Esophagus muscularis mucosa (tissue), 3 donors: Measurements from ENCODE around the gene SLC39A2.

ENCODE experiments used
- POLR2A ChIP-seq: fragments of 450-650 bp; IDR thresholded peaks from one replicate; pipeline ENCODE4 v1.6.1; 2017; ENCODE audit warnings: antibody characterized with exemption, moderate library complexity, mild to moderate bottlenecking, low read depth
- TF ChIP-seq, protein P1 (sequence below), 3 experiments: fragments of 200-600 bp in 2 of 3; fragments of 450-650 bp in 1 of 3; sonication (generic) in 2 of 3; IDR thresholded peaks; one replicate each; pipeline ENCODE4 v1.5.1; 2017 to 2019; ENCODE audit warnings: antibody characterized with exemption in 3 of 3, mild to moderate bottlenecking in 2 of 3, moderate library complexity in 1 of 3

- TF ChIP-seq, protein P1, sequence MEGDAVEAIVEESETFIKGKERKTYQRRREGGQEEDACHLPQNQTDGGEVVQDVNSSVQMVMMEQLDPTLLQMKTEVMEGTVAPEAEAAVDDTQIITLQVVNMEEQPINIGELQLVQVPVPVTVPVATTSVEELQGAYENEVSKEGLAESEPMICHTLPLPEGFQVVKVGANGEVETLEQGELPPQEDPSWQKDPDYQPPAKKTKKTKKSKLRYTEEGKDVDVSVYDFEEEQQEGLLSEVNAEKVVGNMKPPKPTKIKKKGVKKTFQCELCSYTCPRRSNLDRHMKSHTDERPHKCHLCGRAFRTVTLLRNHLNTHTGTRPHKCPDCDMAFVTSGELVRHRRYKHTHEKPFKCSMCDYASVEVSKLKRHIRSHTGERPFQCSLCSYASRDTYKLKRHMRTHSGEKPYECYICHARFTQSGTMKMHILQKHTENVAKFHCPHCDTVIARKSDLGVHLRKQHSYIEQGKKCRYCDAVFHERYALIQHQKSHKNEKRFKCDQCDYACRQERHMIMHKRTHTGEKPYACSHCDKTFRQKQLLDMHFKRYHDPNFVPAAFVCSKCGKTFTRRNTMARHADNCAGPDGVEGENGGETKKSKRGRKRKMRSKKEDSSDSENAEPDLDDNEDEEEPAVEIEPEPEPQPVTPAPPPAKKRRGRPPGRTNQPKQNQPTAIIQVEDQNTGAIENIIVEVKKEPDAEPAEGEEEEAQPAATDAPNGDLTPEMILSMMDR (IDR thresholded peaks at IDR 0.05), result no peak
- no peak for TF ChIP-seq POLR2A
These were observed 19.2 kb downstream of the SLC39A2 start for GRCh38 chr14:21018286-21018685.
